GM12875 (cell line): ENCODE results near the gene CTNNA1.

Experiments
- H3K4me3 ChIP-seq: one replicate; pipeline ENCODE4 v1.5.1; 2011; ENCODE audit warnings: low read depth, low read length, control low read depth
- TF ChIP-seq, protein P1 (sequence below): IDR thresholded peaks from 2 replicates; pipeline ENCODE4 v1.5.1; 2011; ENCODE audit warnings: low read depth, mild to moderate bottlenecking, control low read depth, inconsistent platforms, low read length, moderate library complexity, borderline replicate concordance; ENCODE audit not compliant: insufficient read depth

The CTNNA1 gene

DNA sequence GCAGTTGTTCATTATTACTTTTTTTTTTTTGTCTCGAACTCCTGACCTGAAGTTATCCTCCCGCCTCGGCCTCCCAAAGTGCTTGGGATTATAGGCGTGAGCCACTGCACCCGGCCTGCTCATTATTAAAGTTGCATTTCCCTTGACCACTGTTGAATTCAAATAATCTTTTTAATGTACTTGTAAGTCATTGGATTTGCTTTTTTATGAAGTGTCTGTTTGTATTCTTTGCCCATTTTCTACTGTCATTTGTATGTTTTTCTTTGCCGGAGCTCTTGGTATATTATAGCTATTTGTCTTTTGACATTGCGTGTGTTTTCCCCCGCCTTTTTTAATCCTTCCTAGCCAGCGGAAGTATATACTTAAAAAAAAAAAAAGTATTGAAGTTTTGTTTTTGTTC lies 99.9 kb downstream of the CTNNA1 start:
- TF ChIP-seq, protein P1, sequence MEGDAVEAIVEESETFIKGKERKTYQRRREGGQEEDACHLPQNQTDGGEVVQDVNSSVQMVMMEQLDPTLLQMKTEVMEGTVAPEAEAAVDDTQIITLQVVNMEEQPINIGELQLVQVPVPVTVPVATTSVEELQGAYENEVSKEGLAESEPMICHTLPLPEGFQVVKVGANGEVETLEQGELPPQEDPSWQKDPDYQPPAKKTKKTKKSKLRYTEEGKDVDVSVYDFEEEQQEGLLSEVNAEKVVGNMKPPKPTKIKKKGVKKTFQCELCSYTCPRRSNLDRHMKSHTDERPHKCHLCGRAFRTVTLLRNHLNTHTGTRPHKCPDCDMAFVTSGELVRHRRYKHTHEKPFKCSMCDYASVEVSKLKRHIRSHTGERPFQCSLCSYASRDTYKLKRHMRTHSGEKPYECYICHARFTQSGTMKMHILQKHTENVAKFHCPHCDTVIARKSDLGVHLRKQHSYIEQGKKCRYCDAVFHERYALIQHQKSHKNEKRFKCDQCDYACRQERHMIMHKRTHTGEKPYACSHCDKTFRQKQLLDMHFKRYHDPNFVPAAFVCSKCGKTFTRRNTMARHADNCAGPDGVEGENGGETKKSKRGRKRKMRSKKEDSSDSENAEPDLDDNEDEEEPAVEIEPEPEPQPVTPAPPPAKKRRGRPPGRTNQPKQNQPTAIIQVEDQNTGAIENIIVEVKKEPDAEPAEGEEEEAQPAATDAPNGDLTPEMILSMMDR, result no peak
- no peak overlapping the region for H3K4me3 ChIP-seq

DNA sequence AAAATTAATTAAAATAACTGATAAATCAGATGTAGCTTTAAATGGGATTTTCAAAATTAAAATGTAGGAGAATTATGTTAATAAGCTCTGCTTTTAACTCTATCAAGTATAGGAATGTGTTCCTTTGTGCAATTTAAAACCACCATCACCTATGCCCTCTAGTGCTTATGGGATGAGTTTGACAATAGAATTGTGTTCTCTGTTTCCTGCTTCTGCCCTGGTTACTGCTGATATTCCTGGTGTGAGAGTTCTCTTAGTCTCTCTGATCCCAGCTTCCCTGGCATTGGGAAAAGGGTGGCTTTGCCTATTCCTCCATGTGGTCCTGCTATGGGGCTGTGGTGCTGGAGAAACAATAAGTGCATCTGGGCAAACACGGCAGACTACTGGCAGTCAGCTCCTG lies 113.8 kb downstream of the CTNNA1 start:
- TF ChIP-seq, protein P1, result no peak
- no peak overlapping the region for H3K4me3 ChIP-seq

DNA sequence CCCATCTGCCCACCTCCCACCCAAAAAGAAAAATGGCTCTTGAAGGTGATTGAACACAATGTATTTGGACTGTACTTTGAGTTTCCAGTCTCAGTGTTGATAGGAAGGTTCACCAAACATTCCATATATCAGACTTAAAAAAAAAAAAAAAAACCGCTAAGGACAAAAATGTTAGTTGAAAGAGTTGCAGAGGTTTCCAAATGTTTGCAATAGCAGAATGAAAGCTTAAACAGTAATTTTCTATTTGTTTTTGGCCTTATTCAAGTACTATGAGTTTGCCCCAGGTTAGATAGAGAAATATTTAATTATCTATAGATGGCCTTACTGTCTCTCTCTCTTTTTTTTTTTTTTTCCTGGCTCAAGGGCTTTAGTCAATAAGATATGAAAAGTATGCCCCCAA lies 115.8 kb downstream of the CTNNA1 start:
- TF ChIP-seq, protein P1, result no peak
- H3K4me3 ChIP-seq, result no peak overlapping the region

DNA sequence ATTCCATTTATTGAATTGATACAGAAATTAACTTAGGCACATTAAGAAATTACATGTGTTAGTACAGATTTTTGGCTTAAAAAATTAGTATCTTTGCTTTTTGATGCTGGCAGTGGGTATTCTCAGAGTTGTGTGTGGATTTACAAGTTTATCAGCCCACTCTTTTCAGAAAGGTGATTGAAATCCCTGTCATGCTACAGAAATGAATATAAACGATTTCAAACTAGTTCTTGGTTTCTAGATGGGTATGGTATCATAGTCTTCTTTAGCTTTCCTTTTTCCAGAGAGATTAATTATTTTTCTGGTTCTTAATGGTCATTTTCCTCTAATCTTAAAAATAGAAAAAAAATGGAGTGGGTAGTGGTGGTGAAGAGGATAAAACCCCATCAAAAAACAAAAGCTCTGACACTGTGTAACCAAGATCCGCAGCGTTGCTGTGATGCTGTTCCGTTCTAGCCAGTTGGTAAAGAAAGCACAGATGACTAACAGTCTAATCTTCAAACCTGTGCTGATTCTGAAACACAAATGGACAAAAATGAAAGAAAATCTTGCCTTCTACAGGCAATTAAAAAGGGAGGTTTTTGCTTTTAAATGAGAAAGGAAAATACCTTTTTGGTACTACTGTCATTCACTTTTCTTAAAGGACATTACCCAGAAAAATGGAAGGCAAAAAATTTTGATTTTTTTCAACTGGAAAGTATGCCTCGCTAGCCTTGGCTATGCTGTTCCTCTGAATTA lies 116.7 kb downstream of the CTNNA1 start:
- TF ChIP-seq, protein P1, result no peak
- no peak overlapping the region for H3K4me3 ChIP-seq

DNA sequence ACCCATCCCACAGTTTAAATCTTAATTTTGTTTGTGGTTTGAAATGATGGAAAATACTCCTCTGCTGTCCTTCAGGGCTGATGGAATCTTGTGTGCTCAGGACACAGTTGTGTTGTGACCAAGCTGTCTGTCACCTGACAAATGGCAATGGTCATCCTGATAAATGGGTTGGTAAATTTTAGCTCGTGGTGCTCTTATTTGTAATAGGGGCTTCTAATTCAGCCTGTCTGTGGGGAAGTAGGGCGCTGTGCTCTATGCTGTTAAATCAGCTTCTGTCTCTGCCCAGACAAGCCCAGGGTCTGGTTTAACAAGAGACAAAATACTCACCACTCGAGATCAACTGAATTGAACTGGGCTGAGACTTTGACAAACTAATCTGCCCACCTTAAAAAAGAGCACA lies 117.4 kb downstream of the CTNNA1 start:
- TF ChIP-seq, protein P1, result no peak
- H3K4me3 ChIP-seq, result no peak overlapping the region

DNA sequence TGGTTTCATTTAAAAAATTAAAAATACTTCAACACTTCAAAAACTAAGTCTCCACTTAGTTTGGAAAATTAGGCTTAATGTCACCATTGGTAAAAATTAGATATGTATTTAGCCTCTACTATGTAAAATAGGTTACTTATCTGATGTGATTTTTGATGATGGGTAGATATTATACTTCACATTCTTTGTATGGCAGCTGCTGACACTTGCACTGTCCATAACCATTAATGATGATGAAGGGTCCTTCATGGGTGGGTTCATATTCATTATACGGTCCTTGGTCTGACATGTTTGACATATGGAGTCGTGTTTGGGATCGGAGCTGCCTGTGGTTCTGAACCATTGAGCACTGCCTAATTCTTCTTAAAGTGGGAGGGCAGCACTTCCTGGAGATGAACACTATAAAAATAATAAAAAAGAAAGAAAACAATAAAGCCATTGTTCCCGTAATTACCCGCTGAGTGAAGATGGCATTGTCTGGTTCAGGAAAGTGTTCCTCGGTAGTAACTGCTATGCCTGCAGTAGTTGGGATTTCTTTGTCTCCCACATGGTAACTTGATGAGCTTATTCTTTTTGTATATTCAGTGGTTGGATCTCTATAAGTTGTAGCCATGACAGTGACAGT lies 119.7 kb downstream of the CTNNA1 start:
- TF ChIP-seq, protein P1, result no peak
- no peak overlapping the region for H3K4me3 ChIP-seq
